DMS53 treated with DMSO at 0.1 percent for 48 hours (cell line): Measurements from ENCODE around the gene ISM1.
A peak's percentile ranks its signal among the peaks of the same experiment; 100 is the strongest.

Source experiments
- DNase-seq: peaks from one replicate; lab custom pipeline; 2025; ENCODE audit not compliant: unreplicated experiment; lab: John Stamatoyannopoulos, UW

ISM1 gene

GRCh38 chr20:13302647-13303450 lies 81.8 kb downstream of the ISM1 start:
- peak; percentile 45 for DNase-seq

DNA sequence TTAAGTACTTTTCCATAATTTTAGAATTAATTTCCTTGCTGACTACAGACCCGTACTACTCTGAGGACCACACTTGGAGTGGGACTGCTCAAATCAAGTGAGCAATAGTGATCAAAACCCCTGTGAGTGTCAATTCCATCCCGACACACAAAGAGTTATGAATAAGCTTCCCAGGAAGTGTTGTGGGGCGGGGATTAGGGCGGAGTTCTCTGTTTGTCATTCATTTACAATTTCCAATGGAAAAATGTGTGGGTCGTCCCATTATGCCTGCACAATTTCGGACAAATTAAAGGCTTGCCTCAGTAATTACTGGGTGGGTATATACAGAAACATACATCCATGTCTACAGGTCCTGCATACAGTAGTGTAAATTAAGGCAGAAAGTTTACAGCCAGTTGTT lies 84.2 kb downstream of the ISM1 start:
- DNase-seq, result no peak

- DNase-seq, result no peak
Observed at GRCh38 chr20:13307562-13308163, 86.6 kb downstream of the ISM1 start.

- DNase-seq, result no peak
Observed at GRCh38 chr20:13312300-13312699, 91.2 kb downstream of the ISM1 start.

DNA sequence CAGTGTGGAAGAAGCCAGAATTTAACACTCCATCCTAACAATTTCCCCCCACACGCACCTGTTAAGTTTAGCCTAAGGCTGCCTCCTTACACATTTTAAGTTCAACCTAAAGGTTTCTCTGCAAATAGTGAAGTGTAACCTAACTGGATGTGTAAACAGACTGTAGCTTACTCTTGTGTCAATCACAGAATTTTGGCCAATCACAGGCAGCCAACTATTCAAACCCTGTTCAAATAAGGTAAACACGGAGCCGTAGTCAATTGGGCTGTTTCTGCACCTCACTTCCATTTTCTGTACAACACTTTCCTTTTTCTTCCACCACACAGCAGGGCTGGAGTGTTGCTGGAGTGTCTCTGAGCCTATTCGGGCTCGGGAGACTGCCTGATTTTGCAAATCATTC lies 92.1 kb downstream of the ISM1 start:
- DNase-seq, result no peak

- DNase-seq, result no peak
Observed at GRCh38 chr20:13317439-13317838, 96.4 kb downstream of the ISM1 start.

DNA sequence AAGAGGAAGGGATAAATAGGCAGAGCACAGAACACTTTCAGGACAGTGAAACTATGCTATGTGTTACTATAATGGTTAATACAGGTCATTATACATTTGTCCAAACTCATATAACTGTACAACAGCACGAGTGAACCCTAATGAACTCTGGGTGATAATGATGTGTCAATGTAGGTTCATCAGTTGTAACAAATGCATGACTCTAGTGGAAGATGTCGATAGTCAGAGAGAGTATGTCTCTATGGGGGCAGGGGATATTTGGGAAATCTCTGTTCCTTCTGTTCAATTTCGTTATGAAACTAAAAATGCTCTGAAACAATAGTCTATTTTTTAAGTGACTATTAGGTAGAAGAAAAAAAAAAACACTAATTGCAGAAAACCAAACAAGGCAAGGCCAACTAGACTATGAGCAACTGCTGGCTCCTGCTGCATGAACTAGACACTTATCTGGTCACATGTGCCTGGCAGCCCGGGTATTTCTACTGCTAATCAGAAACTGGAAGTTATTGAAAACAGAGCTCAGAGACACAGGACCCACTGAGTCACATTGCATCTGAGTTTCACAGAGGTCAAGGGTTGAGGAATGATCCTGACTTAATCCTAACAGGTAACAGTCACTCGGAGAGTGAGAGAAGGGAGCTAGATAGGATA lies 97.9 kb downstream of the ISM1 start:
- DNase-seq, result no peak

DNA sequence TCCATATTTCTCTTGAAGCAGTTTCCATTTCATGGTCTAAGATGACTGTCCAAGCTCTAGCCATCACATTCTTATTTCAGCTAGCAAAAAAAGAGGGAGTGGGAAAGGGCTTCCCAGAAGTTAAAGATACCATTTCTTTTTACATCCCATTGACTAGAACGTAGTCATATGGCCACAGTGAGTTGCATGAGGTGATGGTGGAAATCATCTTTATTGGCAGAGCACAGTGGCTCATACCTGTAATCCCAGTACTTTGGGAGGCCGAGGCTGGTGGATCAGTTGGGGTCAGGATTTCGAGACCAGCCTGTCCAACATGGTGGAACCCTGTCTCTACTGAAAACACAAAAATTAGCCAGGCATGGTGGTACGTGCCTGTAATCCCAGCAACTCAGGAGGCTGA lies 99.6 kb downstream of the ISM1 start:
- no peak for DNase-seq

- DNase-seq, result no peak
Observed at GRCh38 chr20:13321416-13321815, 100.3 kb downstream of the ISM1 start.

DNA sequence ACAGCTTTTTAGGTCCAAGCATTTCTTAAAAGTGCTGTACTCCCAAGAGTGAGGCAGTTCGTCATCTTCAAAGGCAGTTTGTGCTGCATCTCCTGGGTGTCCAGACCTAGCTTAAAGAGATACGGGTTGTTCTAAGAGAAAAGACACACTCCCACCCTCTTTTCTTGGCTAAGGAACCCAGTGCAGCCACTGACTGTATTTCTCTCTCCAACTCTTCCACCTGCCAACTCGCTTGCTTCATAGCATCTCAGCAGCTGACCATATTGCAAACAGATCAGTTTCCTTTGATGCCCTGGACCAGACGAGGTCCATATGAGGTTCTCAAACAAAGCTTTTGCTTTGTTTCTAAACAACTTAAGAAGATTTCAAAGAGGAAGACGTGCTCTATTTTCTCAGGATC lies 101.1 kb downstream of the ISM1 start:
- DNase-seq, result no peak

DNA sequence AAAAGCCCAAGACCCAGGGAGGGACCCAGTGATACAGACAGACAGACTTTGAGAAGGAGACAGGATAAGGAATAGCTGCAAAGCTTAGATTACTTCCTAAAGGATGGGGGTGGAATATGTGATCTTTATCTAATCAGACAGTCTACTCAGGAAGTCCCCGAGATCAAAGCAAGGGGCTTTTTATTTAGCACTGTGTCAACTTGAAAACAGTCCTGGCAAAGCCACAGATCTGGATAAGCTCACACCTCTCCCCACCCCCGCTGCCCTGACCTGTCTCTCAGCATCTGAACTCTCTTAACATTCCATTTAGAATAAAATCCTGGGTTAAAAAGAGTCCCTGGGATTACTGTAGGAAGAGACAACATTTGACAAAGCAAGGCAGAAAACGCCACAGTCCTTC lies 101.5 kb downstream of the ISM1 start:
- DNase-seq, result no peak

DNA sequence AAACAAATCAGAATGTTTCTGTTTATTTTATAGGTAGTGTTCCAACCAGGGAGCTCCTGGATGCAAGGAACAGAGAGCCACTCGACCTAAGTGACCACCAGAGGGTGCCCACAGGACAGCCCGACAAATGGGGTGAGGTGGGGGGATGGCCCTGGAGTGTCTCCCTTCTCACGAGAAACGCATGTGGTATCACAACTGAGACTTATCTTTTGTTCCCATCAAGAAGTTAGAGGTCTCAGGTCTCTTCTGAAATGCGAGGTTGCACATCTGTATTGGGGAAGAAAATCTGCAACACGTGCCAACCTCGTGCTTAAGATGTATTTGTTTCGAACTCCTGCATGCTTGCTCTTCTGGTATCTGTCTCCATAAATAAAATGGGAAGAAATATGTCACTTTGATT lies 104.0 kb downstream of the ISM1 start:
- no peak for DNase-seq

DNA sequence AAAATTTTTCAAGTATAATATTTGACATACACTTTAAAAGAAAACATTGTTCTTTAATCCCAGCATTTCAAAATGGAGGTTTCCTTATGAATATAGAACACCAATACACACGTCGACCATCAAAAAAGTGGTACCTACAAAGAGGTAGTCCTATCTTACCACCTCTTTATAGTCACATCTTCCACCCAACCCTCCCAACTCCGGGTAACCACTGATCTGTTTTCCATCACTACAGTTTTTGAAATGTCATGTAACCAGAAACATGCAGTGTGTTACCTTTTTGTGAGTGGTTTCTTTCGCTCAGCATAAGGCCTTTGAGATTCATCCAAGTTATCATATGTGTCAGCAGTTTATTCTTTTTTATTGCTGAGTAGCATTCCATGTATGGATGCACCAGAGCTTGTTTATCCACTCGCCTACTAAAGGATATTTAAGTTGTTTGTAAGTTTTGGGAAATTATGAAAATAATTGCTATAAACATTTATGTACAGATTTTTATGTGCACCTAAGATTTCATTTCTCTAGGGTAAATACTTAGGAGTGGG lies 104.8 kb downstream of the ISM1 start:
- DNase-seq, result no peak

DNA sequence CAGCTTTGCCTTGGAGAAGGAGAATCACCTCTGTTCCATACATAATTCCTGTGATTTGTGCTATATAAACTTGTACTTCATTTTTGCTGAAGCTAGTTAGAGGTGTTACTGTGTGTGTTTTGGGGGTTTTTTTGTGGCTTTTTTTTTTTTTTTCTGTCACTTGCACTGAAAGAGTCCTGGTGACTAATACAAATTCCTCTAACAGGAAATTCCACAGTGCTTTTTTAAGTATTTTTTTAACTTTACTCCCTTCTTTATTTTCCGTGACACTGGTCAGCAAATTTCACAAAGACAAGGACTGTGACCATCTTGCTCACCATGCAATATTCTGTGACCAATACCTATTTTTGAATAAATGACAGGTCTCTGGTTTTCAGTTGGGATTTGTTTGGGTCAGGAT lies 110.5 kb downstream of the ISM1 start:
- no peak for DNase-seq

DNA sequence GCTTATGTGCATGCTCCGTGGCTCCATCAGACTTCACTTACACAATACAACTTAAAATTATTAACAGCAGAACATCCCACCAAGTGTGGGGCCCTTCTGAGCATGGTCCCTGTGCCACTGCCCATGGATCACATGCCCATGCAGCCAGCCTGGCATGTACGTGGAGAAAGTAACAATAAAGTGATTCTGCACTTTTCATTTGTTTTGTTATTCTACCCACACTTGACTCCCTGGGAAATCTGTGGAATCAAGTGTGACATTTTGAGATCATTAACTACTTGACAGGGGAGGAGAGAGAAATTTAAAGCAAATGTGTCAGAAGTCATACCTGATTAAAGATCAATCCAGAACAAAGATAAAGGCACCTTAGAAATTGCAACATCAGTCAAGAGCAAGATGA lies 112.0 kb downstream of the ISM1 start:
- DNase-seq, result no peak

DNA sequence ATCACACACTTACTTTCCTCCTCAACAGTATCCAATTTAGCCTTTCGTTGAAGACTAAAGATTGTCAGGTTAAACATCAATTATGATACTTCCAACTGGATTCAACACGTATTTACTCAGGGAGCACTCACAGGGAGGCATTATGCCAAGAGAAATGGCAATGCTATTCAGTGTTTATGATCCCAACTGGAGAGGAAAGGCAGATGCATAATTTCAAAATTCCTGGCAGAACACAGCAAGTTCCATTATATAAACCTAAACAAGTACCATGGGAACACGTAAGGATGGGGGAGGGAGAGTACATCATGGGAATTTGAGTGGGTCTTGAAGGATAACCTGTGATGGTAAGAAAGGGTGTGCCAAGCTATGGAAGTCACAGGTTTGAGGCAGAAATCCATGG lies 112.7 kb downstream of the ISM1 start:
- DNase-seq, result no peak

GRCh38 chr20:13336308-13337089 lies 115.4 kb downstream of the ISM1 start:
- no peak for DNase-seq

- no peak for DNase-seq
Observed at GRCh38 chr20:13337090-13337784, 116.2 kb downstream of the ISM1 start.

- no peak for DNase-seq
Observed at GRCh38 chr20:13338097-13338661, 117.1 kb downstream of the ISM1 start.

DNA sequence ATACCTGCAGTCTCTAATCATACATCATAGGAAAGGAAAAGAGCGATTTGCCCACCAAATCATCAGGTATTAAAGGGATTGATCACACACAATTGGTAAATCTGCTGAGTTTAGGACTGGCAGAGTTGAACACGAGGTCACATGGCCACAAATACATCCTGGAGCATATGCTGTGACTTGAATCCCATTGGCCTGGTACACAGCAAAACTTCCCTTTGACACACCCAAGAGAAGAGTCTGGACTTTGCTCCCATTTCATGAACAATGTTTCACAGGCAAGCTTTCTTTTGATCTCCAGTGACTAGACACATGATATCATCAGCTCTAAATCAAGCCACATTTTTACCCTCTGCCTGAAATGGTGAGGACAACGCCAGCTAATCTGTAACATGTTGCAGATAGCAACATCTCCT lies 117.9 kb downstream of the ISM1 start:
- peak; percentile 26 for DNase-seq
